ENCODE results near the gene ORC3. TPM values are rescaled to one million over a fixed set of nuclear protein-coding genes. Genes with fewer than 3 reads are reported as not detected.

Gene ORC3
- total RNA-seq, 1 experiment from 2014 or later = 25.7 TPM

GRCh38 chr6:87628424-87628823 lies 38.5 kb downstream of the ORC3 start:
- intact Hi-C loops (cut with micrococcal nuclease) = no loop called here
- BruUV-seq (replicated peaks) = no TSS peak
- Histone ChIP-seq H3K9me2 (replicated peaks; ENCODE audit: low read length) (no peaks in the 10 kb centered on the region), H3K27ac (ENCODE audit: low read length) (no peak overlapping the region), H3K79me2 (ENCODE audit: low read length) (no peaks in the 10 kb centered on the region), H3K36me3 (ENCODE audit: low read depth, low read length) (no peaks in the 10 kb centered on the region), H3K4me1 (ENCODE audit: insufficient read depth, low read length) (no peaks in the 10 kb centered on the region), H4K20me1 (ENCODE audit: low read length) (no peaks in the 10 kb centered on the region), H3K27me3 (ENCODE audit: low read length) (no peaks in the 10 kb centered on the region), H3K9ac (ENCODE audit: low read length) (no peak overlapping the region), H2AFZ (ENCODE audit: low read length) (no peak overlapping the region), H3F3A (ENCODE audit: low read length, unreplicated experiment) (no peaks in the 10 kb centered on the region), H3K4me3 (ENCODE audit: low read length) (no peak overlapping the region), H3K9me3 (ENCODE audit: low read length) (no peaks in the 10 kb centered on the region), H3K4me2 (ENCODE audit: low read length) (no peak overlapping the region)
- ChIA-PET CTCF (no interaction called here), POLR2A (ENCODE audit: unreplicated experiment) (no interaction called here)
- DNase-seq (no peak), ATAC-seq (no peak)
- TF ChIP-seq EZH2 (IDR thresholded peaks at IDR 0.05; ENCODE audit: low read length, unreplicated experiment) = no peak
- TF ChIP-seq EZH2phosphoT487 (IDR thresholded peaks at IDR 0.05; ENCODE audit: borderline replicate concordance, low read length) = no peak
- TF ChIP-seq CTCF (conservative IDR thresholded peaks at IDR 0.05; ENCODE audit: low read depth, low read length) = no peak

GRCh38 chr6:87628881-87629280 lies 38.9 kb downstream of the ORC3 start:
- Histone ChIP-seq H3K79me2 (ENCODE audit: low read length) (no peaks in the 10 kb centered on the region), H3K27ac (ENCODE audit: low read length) (no peak overlapping the region), H3K9ac (ENCODE audit: low read length) (no peak overlapping the region), H4K20me1 (ENCODE audit: low read length) (no peaks in the 10 kb centered on the region), H3F3A (ENCODE audit: low read length, unreplicated experiment) (no peaks in the 10 kb centered on the region), H3K4me3 (ENCODE audit: low read length) (no peak overlapping the region), H3K4me1 (ENCODE audit: insufficient read depth, low read length) (no peaks in the 10 kb centered on the region), H2AFZ (ENCODE audit: low read length) (no peak overlapping the region), H3K4me2 (ENCODE audit: low read length) (no peak overlapping the region), H3K9me3 (ENCODE audit: low read length) (no peaks in the 10 kb centered on the region), H3K9me2 (replicated peaks; ENCODE audit: low read length) (no peaks in the 10 kb centered on the region), H3K36me3 (ENCODE audit: low read depth, low read length) (no peaks in the 10 kb centered on the region), H3K27me3 (ENCODE audit: low read length) (no peaks in the 10 kb centered on the region)
- BruUV-seq (replicated peaks) = no TSS peak
- DNase-seq (no peak), ATAC-seq (no peak)
- ChIA-PET POLR2A (ENCODE audit: unreplicated experiment) (no interaction called here), CTCF (no interaction called here)
- TF ChIP-seq CTCF (conservative IDR thresholded peaks at IDR 0.05; ENCODE audit: low read depth, low read length) = no peak
- intact Hi-C loops (cut with micrococcal nuclease) = no loop called here

GRCh38 chr6:87630746-87631145 lies 40.8 kb downstream of the ORC3 start:
- Histone ChIP-seq H3K9ac (ENCODE audit: low read length) (no peak overlapping the region), H3K4me1 (ENCODE audit: insufficient read depth, low read length) (no peaks in the 10 kb centered on the region), H3K4me2 (ENCODE audit: low read length) (no peak overlapping the region), H3K4me3 (ENCODE audit: low read length) (no peak overlapping the region), H3K9me3 (ENCODE audit: low read length) (no peaks in the 10 kb centered on the region), H4K20me1 (ENCODE audit: low read length) (no peaks in the 10 kb centered on the region), H3K36me3 (ENCODE audit: low read depth, low read length) (no peaks in the 10 kb centered on the region), H3K27ac (ENCODE audit: low read length) (no peak overlapping the region), H3F3A (ENCODE audit: low read length, unreplicated experiment) (no peaks in the 10 kb centered on the region), H3K27me3 (ENCODE audit: low read length) (no peaks in the 10 kb centered on the region), H2AFZ (ENCODE audit: low read length) (no peak overlapping the region), H3K9me2 (replicated peaks; ENCODE audit: low read length) (no peaks in the 10 kb centered on the region), H3K79me2 (ENCODE audit: low read length) (no peaks in the 10 kb centered on the region)
- TF ChIP-seq EZH2phosphoT487 (IDR thresholded peaks at IDR 0.05; ENCODE audit: borderline replicate concordance, low read length) (no peak), EZH2 (IDR thresholded peaks at IDR 0.05; ENCODE audit: low read length, unreplicated experiment) (no peak), CTCF (conservative IDR thresholded peaks at IDR 0.05; ENCODE audit: low read depth, low read length) (no peak)
- intact Hi-C loops (cut with micrococcal nuclease) = no loop called here
- BruUV-seq (replicated peaks) = no TSS peak
- POLR2A ChIA-PET (ENCODE audit: unreplicated experiment) = no interaction called here
- DNase-seq = no peak
- CTCF ChIA-PET = no interaction called here
- ATAC-seq = no peak

Data from PC-3 (cell line).